Keratinocyte (primary cell): ENCODE measurements around the gene NUP210. TPM values are rescaled to one million over a fixed set of nuclear protein-coding genes. Genes with fewer than 3 reads are reported as not detected.

Experiments
- DNase-seq: peaks from one replicate; pipeline ENCODE4 v3.0.0-alpha.2; 2011; ENCODE audit warnings: low read depth, missing footprints, low spot score
- FAIRE-seq: peaks from 2 replicates; lab custom pipeline; 2011; peaks lifted over from hg19 to GRCh38; lab: Jason Lieb, UNC
- H2AFZ ChIP-seq: 2 replicates; pipeline ENCODE4 v1.6.0; 2012; ENCODE audit warnings: low read length, control low read depth, inconsistent platforms; ENCODE audit not compliant: control insufficient read depth
- H3K27ac ChIP-seq: 2 replicates; pipeline ENCODE4 v1.5.1; 2011; ENCODE audit warnings: low read length; ENCODE audit not compliant: control insufficient read depth, insufficient read depth
- H3K27me3 ChIP-seq: 3 replicates; pipeline ENCODE4 v1.6.0; 2011; ENCODE audit warnings: low read length; ENCODE audit not compliant: control insufficient read depth, insufficient read depth; ENCODE audit errors: extremely low read depth
- H3K36me3 ChIP-seq, 2 experiments: 2 replicates in 1 of 2; 3 replicates in 1 of 2; pipeline ENCODE4 v1.5.1; 2011; ENCODE audit warnings: low read length in 2 of 2, mild to moderate bottlenecking in 1 of 2; ENCODE audit not compliant: control insufficient read depth in 2 of 2, insufficient read depth in 2 of 2; ENCODE audit errors: extremely low read depth in 1 of 2
- H3K4me1 ChIP-seq: 3 replicates; pipeline ENCODE4 v1.5.1; 2011; ENCODE audit warnings: low read length; ENCODE audit not compliant: control insufficient read depth, insufficient read depth; ENCODE audit errors: extremely low read depth
- H3K4me2 ChIP-seq: 3 replicates; pipeline ENCODE4 v1.6.0; 2011; ENCODE audit warnings: low read depth, low read length; ENCODE audit not compliant: control insufficient read depth, insufficient read depth; ENCODE audit errors: extremely low read depth
- H3K4me3 ChIP-seq, 3 experiments: fragments of 200-600 bp in 1 of 3; sonication (generic) in 1 of 3; 2 replicates in 2 of 3; 3 replicates in 1 of 3; pipeline ENCODE4 v1.5.1; 2011 to 2016; ENCODE audit warnings: low read length in 3 of 3, mild to moderate bottlenecking in 3 of 3, control low read depth in 2 of 3, inconsistent platforms in 1 of 3, low read depth in 1 of 3, mixed read lengths in 1 of 3, mixed run types in 1 of 3, moderate library complexity in 1 of 3; ENCODE audit not compliant: control insufficient read depth in 2 of 3, insufficient read depth in 2 of 3; ENCODE audit errors: extremely low read depth in 1 of 3
- H3K79me2 ChIP-seq: 2 replicates; pipeline ENCODE4 v1.6.0; 2012; ENCODE audit warnings: low read length; ENCODE audit not compliant: control insufficient read depth, insufficient read depth
- H3K9ac ChIP-seq: 3 replicates; pipeline ENCODE4 v1.6.0; 2011; ENCODE audit warnings: low read length; ENCODE audit not compliant: control insufficient read depth, insufficient read depth; ENCODE audit errors: extremely low read depth
- H3K9me1 ChIP-seq: 3 replicates; pipeline ENCODE4 v1.6.0; 2011; ENCODE audit warnings: low read length; ENCODE audit not compliant: control insufficient read depth, insufficient read depth; ENCODE audit errors: extremely low read depth
- H3K9me3 ChIP-seq: 2 replicates; pipeline ENCODE4 v1.5.1; 2012; ENCODE audit warnings: low read depth, low read length; ENCODE audit not compliant: control insufficient read depth
- H4K20me1 ChIP-seq: 3 replicates; pipeline ENCODE4 v1.6.0; 2011; ENCODE audit warnings: low read length; ENCODE audit not compliant: control insufficient read depth, insufficient read depth; ENCODE audit errors: extremely low read depth
- EZH2 ChIP-seq: IDR thresholded peaks from one replicate; pipeline ENCODE4 v1.6.1; 2012; ENCODE audit warnings: inconsistent platforms, mild to moderate bottlenecking, low read length, moderate library complexity
- dilution Hi-C: fragments of 300-500 bp; cut with MboI; formaldehyde crosslinking; loops from one replicate; pipeline ENCODE4 v1.7.0; 2020; ENCODE audit warnings: low sequenced_read_pairs; ENCODE audit not compliant: extremely low pct_ligation_motif_present
- polyA plus RNA-seq, 5 experiments: library from polyadenylated mRNA; depleted of rRNA in 3 of 5; stranded (reverse) in 3 of 5; stranded (forward) in 1 of 5; unstranded in 1 of 5; fragments of >200 nt; gene quantifications; 1 replicate in 1 of 5; 2 replicates in 3 of 5; 3 replicates in 1 of 5; pipeline versions ENCODE4 v1.2.1 to v1.2.3, GENCODE V29; 2011 to 2012; ENCODE audit warnings: missing spikeins in 2 of 5, low read depth in 1 of 5, low replicate concordance in 1 of 5
- TF ChIP-seq, protein P1 (sequence below), 3 experiments: IDR thresholded peaks in 1 of 3; conservative IDR thresholded peaks in 1 of 3; optimal IDR thresholded peaks in 1 of 3; 2 replicates in 2 of 3; 3 replicates in 1 of 3; pipeline versions ENCODE3 to v1.5.1; 2011; ENCODE audit warnings: low read length in 3 of 3, mild to moderate bottlenecking in 3 of 3, moderate library complexity in 2 of 3, control low read depth in 1 of 3, inconsistent platforms in 1 of 3; ENCODE audit not compliant: insufficient read depth in 2 of 3; ENCODE audit errors: extremely low read depth in 1 of 3

The NUP210 gene
- polyA plus RNA-seq, 1 donor (not counting 4 experiments of a cell fraction or from before 2014, with no cell fraction given) = 0.01 TPM

- no peak overlapping the region for H2AFZ ChIP-seq
Observed at GRCh38 chr3:13325892-13326443, 94.2 kb downstream of the NUP210 start.

GRCh38 chr3:13324835-13325501 lies 95.2 kb downstream of the NUP210 start:
- Histone ChIP-seq H3K9ac (no peak overlapping the region), H2AFZ (no peak overlapping the region), H3K27me3 (peaks cover 30% of the 10 kb centered on the region), H3K27ac (no peak overlapping the region), H3K4me1 (no peaks in the 10 kb centered on the region), H4K20me1 (no peaks in the 10 kb centered on the region), H3K4me3 (no peak overlapping the region), H3K36me3 (no peaks in the 10 kb centered on the region), H3K9me1 (no peaks in the 10 kb centered on the region), H3K9me3 (no peaks in the 10 kb centered on the region), H3K4me2 (no peak overlapping the region), H3K79me2 (no peaks in the 10 kb centered on the region)
- DNase-seq (no peak), FAIRE-seq (no peak)
- dilution Hi-C loops = no loop called here
- TF ChIP-seq EZH2 = no peak
- TF ChIP-seq, protein P1, sequence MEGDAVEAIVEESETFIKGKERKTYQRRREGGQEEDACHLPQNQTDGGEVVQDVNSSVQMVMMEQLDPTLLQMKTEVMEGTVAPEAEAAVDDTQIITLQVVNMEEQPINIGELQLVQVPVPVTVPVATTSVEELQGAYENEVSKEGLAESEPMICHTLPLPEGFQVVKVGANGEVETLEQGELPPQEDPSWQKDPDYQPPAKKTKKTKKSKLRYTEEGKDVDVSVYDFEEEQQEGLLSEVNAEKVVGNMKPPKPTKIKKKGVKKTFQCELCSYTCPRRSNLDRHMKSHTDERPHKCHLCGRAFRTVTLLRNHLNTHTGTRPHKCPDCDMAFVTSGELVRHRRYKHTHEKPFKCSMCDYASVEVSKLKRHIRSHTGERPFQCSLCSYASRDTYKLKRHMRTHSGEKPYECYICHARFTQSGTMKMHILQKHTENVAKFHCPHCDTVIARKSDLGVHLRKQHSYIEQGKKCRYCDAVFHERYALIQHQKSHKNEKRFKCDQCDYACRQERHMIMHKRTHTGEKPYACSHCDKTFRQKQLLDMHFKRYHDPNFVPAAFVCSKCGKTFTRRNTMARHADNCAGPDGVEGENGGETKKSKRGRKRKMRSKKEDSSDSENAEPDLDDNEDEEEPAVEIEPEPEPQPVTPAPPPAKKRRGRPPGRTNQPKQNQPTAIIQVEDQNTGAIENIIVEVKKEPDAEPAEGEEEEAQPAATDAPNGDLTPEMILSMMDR (optimal IDR thresholded peaks at IDR 0.05 in 1 of 3, IDR thresholded peaks at IDR 0.05 in 1 of 3, conservative IDR thresholded peaks at IDR 0.05 in 1 of 3; ENCODE audit: extremely low read depth in 1 of 3, insufficient read depth in 2 of 3, low read length in 3 of 3) = no peak

More at GRCh38 chr3:13325892-13326443, 94.2 kb downstream of the NUP210 start:
- FAIRE-seq (no peak), DNase-seq (no peak)
- no peak for TF ChIP-seq EZH2
- TF ChIP-seq, protein P1 (optimal IDR thresholded peaks at IDR 0.05 in 1 of 3, IDR thresholded peaks at IDR 0.05 in 1 of 3, conservative IDR thresholded peaks at IDR 0.05 in 1 of 3; ENCODE audit: extremely low read depth in 1 of 3, insufficient read depth in 2 of 3, low read length in 3 of 3) = no peak
- no peaks in the 10 kb centered on the region for H4K20me1 ChIP-seq
- H3K27ac ChIP-seq = no peak overlapping the region
- no peaks in the 10 kb centered on the region for H3K9me3 ChIP-seq
- H3K36me3 ChIP-seq = no peaks in the 10 kb centered on the region
- dilution Hi-C loops = no loop called here
- H3K27me3 ChIP-seq = peaks cover 33% of the 10 kb centered on the region
- no peaks in the 10 kb centered on the region for H3K79me2 ChIP-seq
- no peak overlapping the region for H3K9ac ChIP-seq
- H3K4me1 ChIP-seq = no peaks in the 10 kb centered on the region
- H3K9me1 ChIP-seq = no peaks in the 10 kb centered on the region
- H3K4me2 ChIP-seq = no peak overlapping the region
- no peak overlapping the region for H3K4me3 ChIP-seq
